ENCODE results near the gene ADAMTS15. TPM values are rescaled to one million over a fixed set of nuclear protein-coding genes. Genes with fewer than 3 reads are reported as not detected.

The ADAMTS15 gene
- total RNA-seq, 1 donor: 2.2 TPM

GRCh38 chr11:130515829-130516553, 67.5 kb downstream of the ADAMTS15 start:
- TF ChIP-seq CTCF (IDR thresholded peaks at IDR 0.05; ENCODE audit: insufficient read depth, low read depth, low read length): no peak
- DNase-seq (ENCODE audit: low read depth): no peak
- H3K4me3 ChIP-seq (ENCODE audit: low read depth, low read length): no peak overlapping the region

DNA sequence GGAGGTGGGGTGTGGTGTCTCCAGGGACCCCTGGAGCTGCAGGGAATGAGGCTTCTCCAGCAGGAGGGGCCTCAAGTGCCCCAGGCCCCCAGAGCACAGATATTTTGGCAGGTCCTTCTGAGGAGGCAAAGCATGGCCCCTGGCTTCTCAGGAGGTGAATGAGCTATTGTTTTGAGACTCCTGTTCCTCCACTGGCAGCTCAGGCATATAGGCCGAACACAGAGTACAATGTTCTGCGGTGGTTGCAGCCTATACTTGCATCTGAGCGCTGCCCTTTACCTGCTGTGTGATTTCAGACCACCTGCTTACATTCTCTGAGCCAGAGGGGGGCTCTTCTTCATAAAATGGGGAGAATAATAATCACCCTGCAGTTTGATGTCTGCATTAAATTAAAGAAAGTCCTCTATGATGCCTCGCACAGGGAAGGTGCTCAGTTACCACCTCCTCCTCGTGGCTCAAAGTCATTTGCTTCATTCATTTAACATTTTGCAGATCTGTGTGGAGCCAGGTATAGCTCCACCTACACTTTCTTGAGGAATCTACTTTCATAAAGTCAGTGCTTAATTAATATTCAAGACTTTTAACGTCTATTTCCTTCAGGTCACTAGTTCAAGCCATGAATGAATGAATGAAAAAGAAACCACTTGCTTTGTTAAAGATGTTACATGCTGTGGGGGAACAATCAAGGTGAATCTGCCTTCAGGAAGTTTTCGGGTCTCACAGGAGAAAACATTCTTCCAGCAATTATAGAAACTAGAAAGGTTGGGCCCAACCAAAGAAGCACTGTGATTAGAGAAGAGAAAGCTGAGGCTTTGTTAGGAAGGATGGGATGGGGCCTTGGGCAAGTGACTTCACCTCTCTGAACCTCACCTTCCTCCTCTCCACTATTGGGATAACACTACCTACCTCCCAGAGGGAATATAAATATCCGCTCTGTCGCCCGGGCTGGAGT, 68.4 kb downstream of the ADAMTS15 start:
- H3K4me3 ChIP-seq (ENCODE audit: low read depth, low read length): no peak overlapping the region
- no peak for TF ChIP-seq CTCF (IDR thresholded peaks at IDR 0.05; ENCODE audit: insufficient read depth, low read depth, low read length)
- no peak for DNase-seq (ENCODE audit: low read depth)

GRCh38 chr11:130518164-130518680, 69.8 kb downstream of the ADAMTS15 start:
- no peak for DNase-seq (ENCODE audit: low read depth)
- H3K4me3 ChIP-seq (ENCODE audit: low read depth, low read length): no peak overlapping the region
- TF ChIP-seq CTCF (IDR thresholded peaks at IDR 0.05; ENCODE audit: insufficient read depth, low read depth, low read length): no peak

DNA sequence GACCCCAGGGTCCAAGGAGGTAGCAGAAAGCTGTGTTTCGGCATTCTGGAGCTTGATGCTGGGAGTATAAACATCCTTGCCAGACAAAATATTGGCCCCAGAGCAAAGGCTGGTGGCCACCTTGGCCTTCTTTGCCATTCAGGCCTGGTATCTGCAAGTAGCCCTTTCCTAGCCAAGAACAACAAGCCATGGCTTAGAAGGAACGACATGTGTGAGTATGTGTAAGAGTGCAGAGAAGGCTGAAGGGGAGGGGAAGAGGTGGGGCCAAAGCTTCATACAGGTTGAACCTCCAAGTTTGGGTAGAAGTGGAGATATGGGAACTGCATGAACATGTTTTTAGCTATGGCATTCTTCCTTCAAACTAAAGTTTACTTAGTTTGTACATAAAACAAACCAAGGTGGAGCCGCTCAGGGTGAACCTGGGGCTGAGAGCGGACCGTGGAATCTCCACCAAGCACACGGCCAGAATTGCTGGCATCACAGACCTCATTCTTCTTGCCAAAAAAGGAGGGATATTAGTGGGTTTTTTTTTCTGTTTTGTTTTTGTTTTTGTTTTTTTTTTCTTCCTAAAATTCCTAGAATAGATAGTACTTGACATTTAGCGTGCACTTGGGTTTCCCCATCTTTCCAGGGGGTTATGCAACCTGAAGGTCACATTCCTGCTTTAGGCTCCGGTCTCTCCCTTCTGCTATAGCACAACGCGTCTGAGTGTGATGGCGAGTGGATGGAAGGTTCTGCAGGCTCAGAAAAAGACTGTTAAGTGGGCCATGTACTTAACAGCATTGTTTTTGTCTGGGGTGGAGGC, 70.9 kb downstream of the ADAMTS15 start:
- peak; percentile 52 for DNase-seq (ENCODE audit: low read depth)
- TF ChIP-seq CTCF (IDR thresholded peaks at IDR 0.05; ENCODE audit: insufficient read depth, low read depth, low read length): no peak
- no peak overlapping the region for H3K4me3 ChIP-seq (ENCODE audit: low read depth, low read length)

DNA sequence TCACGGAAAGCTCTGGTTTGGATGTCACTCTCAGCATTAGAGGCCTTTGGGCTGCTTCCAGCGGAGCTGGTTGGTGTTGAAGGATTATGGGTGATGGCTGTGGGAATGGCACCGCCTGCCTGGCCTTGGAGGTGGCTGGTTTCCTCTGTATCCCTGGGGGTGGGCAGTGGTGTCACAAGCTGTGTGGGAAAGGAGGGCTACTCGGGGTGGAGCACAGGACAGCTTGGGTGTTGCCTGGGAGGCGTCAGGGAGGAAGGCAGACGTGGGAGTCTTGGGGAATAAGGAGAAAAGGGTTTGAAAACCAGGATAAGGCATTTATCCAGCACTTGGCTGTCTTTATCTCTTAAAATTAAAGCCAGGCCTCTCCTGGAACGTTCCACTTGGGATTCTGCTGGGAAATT, 71.8 kb downstream of the ADAMTS15 start:
- DNase-seq (ENCODE audit: low read depth): peak; percentile 22
- no peak overlapping the region for H3K4me3 ChIP-seq (ENCODE audit: low read depth, low read length)
- no peak for TF ChIP-seq CTCF (IDR thresholded peaks at IDR 0.05; ENCODE audit: insufficient read depth, low read depth, low read length)

DNA sequence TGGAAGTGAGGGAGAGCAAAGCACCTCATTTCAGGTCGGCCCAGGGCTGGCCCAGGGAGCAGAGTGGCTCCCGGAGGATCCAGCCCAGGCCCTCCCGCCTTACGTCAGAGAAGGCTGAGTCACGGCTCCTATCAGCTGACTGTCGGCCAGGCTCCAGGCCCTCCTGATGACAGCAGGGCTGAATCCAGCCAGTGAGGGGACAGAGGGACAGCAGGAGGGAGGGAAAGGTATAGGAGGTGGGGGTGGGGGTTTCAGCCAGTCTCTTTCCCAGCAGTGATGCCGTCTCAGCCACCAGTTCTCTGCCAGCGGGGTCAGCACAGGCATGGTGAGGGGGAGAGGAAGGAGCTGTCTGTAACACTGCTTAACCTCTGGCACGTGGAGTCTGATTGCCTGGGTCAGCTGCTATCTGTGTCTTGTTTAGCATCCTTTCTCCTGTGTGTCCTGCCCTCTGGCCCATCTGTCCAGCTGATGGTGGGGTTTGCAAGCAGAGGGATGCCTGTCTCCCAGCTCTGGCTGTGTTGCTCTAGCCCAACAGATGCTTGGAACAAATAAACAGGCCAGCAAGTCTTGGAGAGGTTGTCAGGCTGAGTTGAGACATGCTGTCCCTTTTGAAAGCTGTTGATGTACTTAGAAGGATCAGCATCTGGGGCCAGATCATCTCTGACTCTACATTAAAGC, 74.0 kb downstream of the ADAMTS15 start:
- H3K4me3 ChIP-seq (ENCODE audit: low read depth, low read length): no peak overlapping the region
- DNase-seq (ENCODE audit: low read depth): peak; percentile 98
- TF ChIP-seq CTCF (IDR thresholded peaks at IDR 0.05; ENCODE audit: insufficient read depth, low read depth, low read length): no peak
